Stimulated activated CD4-positive, alpha-beta T cell treated with anti-CD3 and anti-CD28 coated beads, TNF-alpha, amount 100 ng/mL, for 4 hours (primary cell): Measurements from ENCODE around the gene TRMU.

Experiments
- DNase-seq, 3 experiments: peaks; one replicate each; pipeline ENCODE4 v3.0.0-alpha.2; 2020; ENCODE audit warnings: low read depth in 3 of 3

The TRMU gene

GRCh38 chr22:46355996-46356471 is 20.5 kb downstream of the TRMU start:
- no peak for DNase-seq

GRCh38 chr22:46356496-46357480 is 21.3 kb downstream of the TRMU start:
- DNase-seq: no peak

- DNase-seq: no peak
These were observed 22.4 kb downstream of the TRMU start for GRCh38 chr22:46357711-46358520.

- no peak for DNase-seq
These were observed 23.3 kb downstream of the TRMU start for GRCh38 chr22:46358766-46359165.

GRCh38 chr22:46359362-46359761 is 23.8 kb downstream of the TRMU start:
- DNase-seq: no peak

GRCh38 chr22:46360097-46360496 is 24.6 kb downstream of the TRMU start:
- no peak for DNase-seq

- DNase-seq: no peak
These were observed 25.4 kb downstream of the TRMU start for GRCh38 chr22:46360891-46361290.

- no peak for DNase-seq
These were observed 26.3 kb downstream of the TRMU start for GRCh38 chr22:46361826-46362202.

GRCh38 chr22:46362203-46362933 is 26.9 kb downstream of the TRMU start:
- DNase-seq: no peak

- no peak for DNase-seq
These were observed 27.5 kb downstream of the TRMU start for GRCh38 chr22:46362934-46363515.

GRCh38 chr22:46363611-46364321 is 28.3 kb downstream of the TRMU start:
- no peak for DNase-seq

GRCh38 chr22:46364341-46365165 is 29.0 kb downstream of the TRMU start:
- DNase-seq: no peak

GRCh38 chr22:46365166-46365624 is 29.7 kb downstream of the TRMU start:
- no peak for DNase-seq

GRCh38 chr22:46366327-46366731 is 30.8 kb downstream of the TRMU start:
- DNase-seq: no peak

GRCh38 chr22:46366801-46367706 is 31.5 kb downstream of the TRMU start:
- DNase-seq: no peak

GRCh38 chr22:46367707-46368191 is 32.2 kb downstream of the TRMU start:
- peak; percentile 32 to 54 (median 37) for DNase-seq

GRCh38 chr22:46368422-46368821 is 32.9 kb downstream of the TRMU start:
- no peak for DNase-seq

GRCh38 chr22:46368871-46369715 is 33.6 kb downstream of the TRMU start:
- DNase-seq: no peak
